HG03575 (cell line): ENCODE results near the gene SV2B.

Source experiments
- ATAC-seq: cut with Tn5 transposase; IDR thresholded peaks from one replicate; pipeline ENCODE4 v1.9.1; 2021; ENCODE audit not compliant: unreplicated experiment, insufficient number of reproducible peaks, low FRiP score; ENCODE audit errors: extremely low read depth

The SV2B gene

GRCh38 chr15:91171334-91171733 lies 71.3 kb downstream of the SV2B start:
- no peak for ATAC-seq

- ATAC-seq, result no peak
Observed at GRCh38 chr15:91182101-91182500, 82.0 kb downstream of the SV2B start.

- ATAC-seq, result no peak
Observed at GRCh38 chr15:91183596-91183995, 83.5 kb downstream of the SV2B start.

GRCh38 chr15:91184441-91184840 lies 84.4 kb downstream of the SV2B start:
- ATAC-seq, result no peak

- ATAC-seq, result no peak
Observed at GRCh38 chr15:91186904-91187656, 87.0 kb downstream of the SV2B start.

- no peak for ATAC-seq
Observed at GRCh38 chr15:91192285-91192684, 92.2 kb downstream of the SV2B start.

- no peak for ATAC-seq
Observed at GRCh38 chr15:91192690-91193377, 92.8 kb downstream of the SV2B start.

- no peak for ATAC-seq
Observed at GRCh38 chr15:91193378-91193720, 93.3 kb downstream of the SV2B start.

GRCh38 chr15:91196127-91196526 lies 96.1 kb downstream of the SV2B start:
- no peak for ATAC-seq

GRCh38 chr15:91196768-91197167 lies 96.7 kb downstream of the SV2B start:
- no peak for ATAC-seq

GRCh38 chr15:91199511-91199910 lies 99.5 kb downstream of the SV2B start:
- ATAC-seq, result no peak

- ATAC-seq, result no peak
Observed at GRCh38 chr15:91200101-91200754, 100.2 kb downstream of the SV2B start.

GRCh38 chr15:91202510-91203102 lies 102.5 kb downstream of the SV2B start:
- no peak for ATAC-seq

- ATAC-seq, result no peak
Observed at GRCh38 chr15:91203619-91204203, 103.7 kb downstream of the SV2B start.

- no peak for ATAC-seq
Observed at GRCh38 chr15:91208371-91208770, 108.3 kb downstream of the SV2B start.

- no peak for ATAC-seq
Observed at GRCh38 chr15:91209318-91209717, 109.3 kb downstream of the SV2B start.

- ATAC-seq, result no peak
Observed at GRCh38 chr15:91209726-91210125, 109.7 kb downstream of the SV2B start.

GRCh38 chr15:91214675-91215590 lies 114.9 kb downstream of the SV2B start:
- ATAC-seq, result no peak

GRCh38 chr15:91216000-91216399 lies 115.9 kb downstream of the SV2B start:
- no peak for ATAC-seq
